ENCODE data around the gene ADCY4. TPM values are rescaled to one million over a fixed set of nuclear protein-coding genes. Genes with fewer than 3 reads are reported as not detected.

ADCY4 gene
- total RNA-seq, 1 experiment from 2014 or later, result 0.04 TPM

DNA sequence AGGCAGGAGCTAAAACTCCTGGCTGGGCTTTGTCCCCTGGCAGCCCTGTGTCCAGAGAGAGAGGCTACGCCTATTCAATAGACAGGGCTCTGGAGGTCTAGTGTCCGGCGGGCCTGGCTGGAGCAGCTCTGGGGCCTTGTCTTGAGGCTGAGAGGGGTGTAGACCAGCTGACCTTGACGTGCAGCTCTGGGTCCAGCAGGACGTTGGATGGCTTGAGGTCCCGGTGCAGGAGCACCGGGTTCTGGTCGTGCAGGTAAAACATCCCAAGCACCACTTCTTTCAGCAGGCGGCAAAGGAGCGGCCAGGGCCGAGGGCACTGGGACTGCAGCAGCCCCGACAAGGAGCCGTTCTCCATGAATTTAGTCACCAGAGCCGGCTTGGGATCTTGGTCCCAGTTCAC lies 4.0 kb upstream of the ADCY4 start:
- Histone ChIP-seq H2AFZ (ENCODE audit: low read length) (no peak overlapping the region), H3K4me3 (ENCODE audit: low read length) (no peak overlapping the region), H3K4me2 (ENCODE audit: low read length) (no peak overlapping the region), H3K27me3 (ENCODE audit: low read length) (peaks cover under 1% of the 10 kb centered on the region; the same call in 1 of the 2 replicates), H3K9me2 (replicated peaks; ENCODE audit: low read length) (no peaks in the 10 kb centered on the region), H3K36me3 (ENCODE audit: low read depth, low read length) (no peaks in the 10 kb centered on the region), H3K9me3 (ENCODE audit: low read length) (no peaks in the 10 kb centered on the region), H4K20me1 (ENCODE audit: low read length) (no peaks in the 10 kb centered on the region), H3K9ac (ENCODE audit: low read length) (no peak overlapping the region), H3K4me1 (ENCODE audit: insufficient read depth, low read length) (peaks cover 4% of the 10 kb centered on the region; the same call in 1 of the 2 replicates), H3K27ac (ENCODE audit: low read length) (no peak overlapping the region), H3F3A (ENCODE audit: low read length, unreplicated experiment) (no peaks in the 10 kb centered on the region), H3K79me2 (ENCODE audit: low read length) (no peaks in the 10 kb centered on the region)
- intact Hi-C loops (cut with micrococcal nuclease), result no loop called here
- no peak for ATAC-seq
- no TSS peak for BruUV-seq (replicated peaks)
- no peak for DNase-seq
- TF ChIP-seq EZH2 (IDR thresholded peaks at IDR 0.05; ENCODE audit: low read length, unreplicated experiment), result no peak
- TF ChIP-seq EZH2phosphoT487 (IDR thresholded peaks at IDR 0.05; ENCODE audit: borderline replicate concordance, low read length), result no peak
- TF ChIP-seq CTCF (conservative IDR thresholded peaks at IDR 0.05; ENCODE audit: low read depth, low read length), result no peak
- POLR2A ChIA-PET (ENCODE audit: unreplicated experiment), result no interaction called here
- CTCF ChIA-PET, result no interaction called here

DNA sequence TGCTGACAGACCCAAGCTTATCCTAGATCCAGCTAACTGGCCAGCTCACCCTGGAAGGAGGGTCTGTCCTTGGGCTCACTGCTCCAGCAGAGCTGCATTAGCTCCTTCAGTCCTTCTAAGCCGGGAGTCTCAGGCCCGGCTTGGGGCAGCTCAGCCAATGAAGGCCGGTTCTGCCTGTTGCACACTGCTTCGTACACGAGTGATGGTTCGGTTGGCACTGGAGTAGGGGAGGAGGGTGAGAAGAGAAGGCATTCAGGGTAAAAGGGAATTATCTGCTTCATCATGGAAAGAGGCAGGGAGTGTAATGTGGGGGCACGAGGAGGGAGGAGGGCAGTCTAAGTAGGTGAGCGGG lies 2.9 kb upstream of the ADCY4 start:
- Histone ChIP-seq H3F3A (ENCODE audit: low read length, unreplicated experiment) (no peaks in the 10 kb centered on the region), H4K20me1 (ENCODE audit: low read length) (no peaks in the 10 kb centered on the region), H3K4me3 (ENCODE audit: low read length) (no peak overlapping the region), H3K27me3 (ENCODE audit: low read length) (no peaks in the 10 kb centered on the region), H3K9me3 (ENCODE audit: low read length) (no peaks in the 10 kb centered on the region), H3K27ac (ENCODE audit: low read length) (no peak overlapping the region), H3K9me2 (replicated peaks; ENCODE audit: low read length) (no peaks in the 10 kb centered on the region), H3K79me2 (ENCODE audit: low read length) (no peaks in the 10 kb centered on the region), H3K36me3 (ENCODE audit: low read depth, low read length) (no peaks in the 10 kb centered on the region), H3K4me1 (ENCODE audit: insufficient read depth, low read length) (peaks cover 5% of the 10 kb centered on the region; the same call in 1 of the 2 replicates), H2AFZ (ENCODE audit: low read length) (no peak overlapping the region), H3K9ac (ENCODE audit: low read length) (no peak overlapping the region), H3K4me2 (ENCODE audit: low read length) (no peak overlapping the region)
- no TSS peak for BruUV-seq (replicated peaks)
- no peak for ATAC-seq
- POLR2A ChIA-PET (ENCODE audit: unreplicated experiment), result no interaction called here
- intact Hi-C loops (cut with micrococcal nuclease), result no loop called here
- DNase-seq, result no peak
- no peak for TF ChIP-seq EZH2phosphoT487 (IDR thresholded peaks at IDR 0.05; ENCODE audit: borderline replicate concordance, low read length)
- no peak for TF ChIP-seq CTCF (conservative IDR thresholded peaks at IDR 0.05; ENCODE audit: low read depth, low read length)
- no peak for TF ChIP-seq EZH2 (IDR thresholded peaks at IDR 0.05; ENCODE audit: low read length, unreplicated experiment)
- CTCF ChIA-PET, result no interaction called here

DNA sequence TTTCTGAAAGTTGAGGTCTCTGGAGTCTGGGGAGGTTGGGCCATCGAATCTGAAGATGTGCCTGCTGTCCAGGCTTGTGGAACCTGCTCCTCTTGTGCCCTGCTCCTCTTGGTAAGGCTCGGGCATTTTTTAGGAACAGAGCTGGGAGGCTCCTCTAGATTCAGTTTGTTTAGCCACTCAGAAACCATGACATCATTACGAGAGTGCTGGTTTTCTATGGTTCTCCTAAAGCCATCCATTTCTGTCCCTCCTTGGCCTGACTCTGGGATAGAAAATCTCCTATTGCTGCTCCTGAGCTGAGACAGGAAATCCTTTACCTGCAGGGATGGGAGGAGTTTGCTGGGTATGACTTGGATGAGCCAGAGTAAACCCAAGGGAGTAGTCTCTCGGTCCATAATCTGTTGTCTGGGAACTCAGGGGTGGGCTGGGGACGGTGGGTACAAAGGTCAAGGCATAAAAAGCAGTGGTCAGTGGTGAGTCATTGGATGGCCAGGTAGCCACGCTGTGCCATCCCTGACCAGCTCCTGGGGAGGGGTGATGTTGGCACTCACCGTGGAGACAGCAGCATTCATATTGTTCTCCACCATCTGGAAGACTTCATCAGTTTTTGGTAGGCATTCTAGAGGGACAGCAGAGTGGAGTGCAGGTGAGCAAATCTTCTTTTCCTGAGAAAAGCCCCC lies 2.4 kb upstream of the ADCY4 start:
- no peaks in the 10 kb centered on the region for H3K79me2 ChIP-seq (ENCODE audit: low read length)
- no peak overlapping the region for H3K9ac ChIP-seq (ENCODE audit: low read length)
- no peaks in the 10 kb centered on the region for H3K9me2 ChIP-seq (replicated peaks; ENCODE audit: low read length)
- no peak overlapping the region for H2AFZ ChIP-seq (ENCODE audit: low read length)
- intact Hi-C loops (cut with micrococcal nuclease), result no loop called here
- H3K27me3 ChIP-seq (ENCODE audit: low read length), result no peaks in the 10 kb centered on the region
- no peaks in the 10 kb centered on the region for H4K20me1 ChIP-seq (ENCODE audit: low read length)
- BruUV-seq (replicated peaks), result no TSS peak
- H3F3A ChIP-seq (ENCODE audit: low read length, unreplicated experiment), result no peaks in the 10 kb centered on the region
- POLR2A ChIA-PET (ENCODE audit: unreplicated experiment), result no interaction called here
- ATAC-seq (no peak), DNase-seq (no peak)
- H3K9me3 ChIP-seq (ENCODE audit: low read length), result no peaks in the 10 kb centered on the region
- CTCF ChIA-PET, result no interaction called here
- H3K4me3 ChIP-seq (ENCODE audit: low read length), result no peak overlapping the region
- no peak overlapping the region for H3K4me2 ChIP-seq (ENCODE audit: low read length)
- H3K27ac ChIP-seq (ENCODE audit: low read length), result no peak overlapping the region
- peaks cover 5% of the 10 kb centered on the region; the same call in 1 of the 2 replicates for H3K4me1 ChIP-seq (ENCODE audit: insufficient read depth, low read length)
- no peak for TF ChIP-seq EZH2phosphoT487 (IDR thresholded peaks at IDR 0.05; ENCODE audit: borderline replicate concordance, low read length)
- TF ChIP-seq CTCF (conservative IDR thresholded peaks at IDR 0.05; ENCODE audit: low read depth, low read length), result no peak
- TF ChIP-seq EZH2 (IDR thresholded peaks at IDR 0.05; ENCODE audit: low read length, unreplicated experiment), result no peak
- H3K36me3 ChIP-seq (ENCODE audit: low read depth, low read length), result no peaks in the 10 kb centered on the region
